Vein endothelial cell (primary cell): ENCODE results near the gene RPLP1. TPM values are rescaled to one million over a fixed set of nuclear protein-coding genes. Genes with fewer than 3 reads are reported as not detected.

Source experiments
- small RNA-seq: library from RNA; depleted of rRNA; stranded (forward); fragments of <200 nt; gene quantifications from one replicate; pipeline ENCODE3, GENCODE V24; 2012
- total RNA-seq: library from RNA; depleted of rRNA; stranded (reverse); fragments of >200 nt; gene quantifications from 2 replicates; pipeline ENCODE4 v1.2.3, GENCODE V29; 2012

RPLP1 gene
- total RNA-seq = 113 and 115 TPM in 2 replicates

DNA sequence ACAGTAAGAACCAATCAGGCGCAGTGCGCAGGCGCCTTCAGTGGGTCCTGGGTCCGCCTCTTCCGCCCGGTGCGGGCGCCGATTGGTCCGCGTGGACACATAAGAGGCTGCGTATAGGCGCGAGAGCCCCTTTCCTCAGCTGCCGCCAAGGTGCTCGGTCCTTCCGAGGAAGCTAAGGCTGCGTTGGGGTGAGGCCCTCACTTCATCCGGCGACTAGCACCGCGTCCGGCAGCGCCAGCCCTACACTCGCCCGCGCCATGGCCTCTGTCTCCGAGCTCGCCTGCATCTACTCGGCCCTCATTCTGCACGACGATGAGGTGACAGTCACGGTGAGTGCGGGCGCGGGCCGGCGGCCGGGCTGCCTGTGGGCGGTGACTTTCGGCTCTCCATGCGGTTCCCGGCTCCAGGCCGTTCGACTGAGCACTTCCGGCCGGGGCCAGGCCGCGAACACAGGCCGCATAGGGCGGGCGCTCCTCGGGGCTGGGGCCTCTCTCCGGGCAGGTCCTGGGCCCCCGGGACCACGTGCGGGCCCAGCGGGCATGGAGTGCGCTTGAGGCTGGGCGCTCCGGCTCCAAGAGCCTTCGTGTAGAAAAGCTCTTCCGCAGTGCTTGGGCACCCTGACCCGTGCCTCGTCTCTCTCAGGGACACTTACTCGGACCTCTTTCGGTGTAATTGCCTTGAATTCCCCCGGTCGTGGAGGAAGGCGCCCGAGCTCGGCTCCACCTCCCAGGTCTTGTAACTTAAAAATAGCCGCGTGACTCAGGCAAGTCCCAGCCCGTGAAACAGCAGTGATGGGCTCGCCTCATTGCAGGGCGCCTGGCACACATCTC, at the start of gene RPLP1:
Gene RPLP1, plus strand, starts transcription at position 127 of the 830 bp plus-strand sequence. Its CDS starts 131 bp downstream, at position 258.

DNA sequence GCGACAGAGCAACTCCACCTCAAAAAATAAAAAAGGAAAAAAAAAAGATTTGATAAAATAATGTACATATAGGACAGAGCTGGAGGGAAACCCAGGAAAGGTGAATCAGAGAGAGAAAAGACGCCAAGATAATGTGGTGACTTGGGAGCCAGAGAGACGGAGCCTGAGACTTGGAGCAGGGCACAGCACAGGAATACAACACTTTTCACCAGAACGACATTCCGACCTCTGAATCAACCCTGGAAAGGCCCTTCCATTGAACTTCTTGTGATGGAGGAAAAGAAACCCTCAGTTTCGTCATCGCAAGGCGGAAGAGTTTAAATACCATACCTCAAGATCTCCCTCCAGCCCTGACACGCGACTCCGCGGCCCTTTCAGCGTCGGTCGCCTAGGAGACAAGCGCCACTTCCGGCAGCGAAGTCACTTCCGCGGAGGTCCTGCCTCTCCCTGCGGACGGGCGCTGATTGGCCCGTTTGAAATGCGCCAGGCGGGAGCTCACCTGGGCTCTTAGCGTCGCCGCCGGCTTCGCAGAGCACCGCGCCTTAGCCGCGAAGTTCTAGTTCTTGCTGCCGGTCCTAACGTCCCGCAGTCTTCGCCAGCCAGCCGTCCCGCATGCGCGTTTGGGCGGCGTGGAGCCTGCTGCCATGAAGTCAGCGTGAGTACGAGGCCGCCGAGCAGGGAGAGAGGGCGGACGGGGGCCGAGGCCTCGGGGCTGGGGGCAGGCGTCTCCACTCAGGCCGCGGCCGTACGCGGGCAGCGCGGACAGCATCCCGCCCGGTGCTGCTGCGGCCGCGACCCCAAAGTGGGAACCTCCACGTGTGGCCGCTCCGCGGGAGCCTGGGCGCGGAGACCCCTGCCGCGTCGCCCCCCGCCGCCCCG, 38.6 kb upstream of the RPLP1 start, which contains the start of gene KIF23:
Gene KIF23, plus strand, starts transcription at position 528 of the 879 bp plus-strand sequence. Its CDS starts 117 bp downstream, at position 645.

Small RNAs within 50 kb of the gene (small RNA-seq; reads per million reads assigned to genes)
- gene RF00012 = not detected

Other genes with a start within 250 kb of the RPLP1 start
- gene PAQR5, start 153.9 kb upstream of the RPLP1 start, total RNA-seq = 0.67 TPM in 1 of 2 replicates, not detected in the other
- 14.0 and 37.2 TPM in 2 replicates for gene KIF23, start 38.5 kb upstream of the RPLP1 start, total RNA-seq